Mesothelial cell of epicardium (in vitro differentiated cells): ENCODE data around the gene CLDN5. TPM values are rescaled to one million over a fixed set of nuclear protein-coding genes. Genes with fewer than 3 reads are reported as not detected.
"Not testable (repeated sequence)": the region's sequence is repeated elsewhere in the genome, so short reads cannot be mapped to it uniquely, and the experiment has no call there.

Experiments
- DNase-seq, 2 experiments: peaks; one replicate each; pipeline ENCODE4 v3.0.0; 2021; ENCODE audit warnings: low spot score in 2 of 2; ENCODE audit not compliant: unreplicated experiment in 2 of 2
- H3K27ac Mint-ChIP-seq: 2 replicates; pipeline ENCODE4 v1.8.0; 2021; ENCODE audit warnings: mixed read lengths
- H3K27me3 Mint-ChIP-seq: 2 replicates; pipeline ENCODE4 v1.8.0; 2021; ENCODE audit warnings: low read depth, mixed read lengths
- H3K36me3 Mint-ChIP-seq: 2 replicates; pipeline ENCODE4 v1.8.0; 2021; ENCODE audit warnings: mixed read lengths
- H3K4me1 Mint-ChIP-seq: 2 replicates; pipeline ENCODE4 v1.8.0; 2021; ENCODE audit warnings: mixed read lengths
- H3K4me3 Mint-ChIP-seq: 2 replicates; pipeline ENCODE4 v1.8.0; 2021; ENCODE audit warnings: mild to moderate bottlenecking, moderate library complexity, mixed read lengths
- H3K9me3 Mint-ChIP-seq: 2 replicates; pipeline ENCODE4 v1.8.0; 2021; ENCODE audit warnings: mixed read lengths
- total RNA-seq: library from RNA; stranded (reverse); gene quantifications from 3 replicates; pipeline ENCODE4 v1.2.1, GENCODE V29; 2021
- TF ChIP-seq, protein P1 (sequence below): fragments of 200-600 bp; sonication (generic); IDR thresholded peaks from one replicate; pipeline ENCODE4 v1.5.0; 2021; ENCODE audit warnings: antibody characterized with exemption; ENCODE audit not compliant: unreplicated experiment

Gene CLDN5
- total RNA-seq, 1 donor from 2014 or later = not detected

DNA sequence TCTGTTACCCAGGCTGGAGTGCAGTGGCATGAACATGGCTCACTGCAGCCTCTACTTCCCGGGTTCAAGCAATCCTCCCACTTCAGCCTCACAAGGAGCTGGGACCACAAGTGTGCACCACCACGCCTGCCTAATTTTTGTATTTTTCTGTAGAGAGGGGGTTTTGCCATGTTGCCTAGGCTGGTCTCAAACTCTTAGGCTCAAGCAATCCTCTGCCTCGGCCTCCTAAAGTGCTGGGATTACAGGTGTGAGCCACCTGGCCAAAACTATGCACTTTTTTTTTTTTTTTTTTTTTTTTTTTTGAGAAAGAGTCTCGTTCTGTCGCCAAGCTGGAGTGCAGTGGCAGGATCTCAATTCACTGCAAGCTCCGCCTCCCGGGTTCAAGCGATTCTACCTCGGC is 12.4 kb upstream of the CLDN5 start:
- TF ChIP-seq, protein P1, sequence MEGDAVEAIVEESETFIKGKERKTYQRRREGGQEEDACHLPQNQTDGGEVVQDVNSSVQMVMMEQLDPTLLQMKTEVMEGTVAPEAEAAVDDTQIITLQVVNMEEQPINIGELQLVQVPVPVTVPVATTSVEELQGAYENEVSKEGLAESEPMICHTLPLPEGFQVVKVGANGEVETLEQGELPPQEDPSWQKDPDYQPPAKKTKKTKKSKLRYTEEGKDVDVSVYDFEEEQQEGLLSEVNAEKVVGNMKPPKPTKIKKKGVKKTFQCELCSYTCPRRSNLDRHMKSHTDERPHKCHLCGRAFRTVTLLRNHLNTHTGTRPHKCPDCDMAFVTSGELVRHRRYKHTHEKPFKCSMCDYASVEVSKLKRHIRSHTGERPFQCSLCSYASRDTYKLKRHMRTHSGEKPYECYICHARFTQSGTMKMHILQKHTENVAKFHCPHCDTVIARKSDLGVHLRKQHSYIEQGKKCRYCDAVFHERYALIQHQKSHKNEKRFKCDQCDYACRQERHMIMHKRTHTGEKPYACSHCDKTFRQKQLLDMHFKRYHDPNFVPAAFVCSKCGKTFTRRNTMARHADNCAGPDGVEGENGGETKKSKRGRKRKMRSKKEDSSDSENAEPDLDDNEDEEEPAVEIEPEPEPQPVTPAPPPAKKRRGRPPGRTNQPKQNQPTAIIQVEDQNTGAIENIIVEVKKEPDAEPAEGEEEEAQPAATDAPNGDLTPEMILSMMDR = no peak
- H3K36me3 Mint-ChIP-seq = no peaks in the 10 kb centered on the region
- H3K9me3 Mint-ChIP-seq = no peaks in the 10 kb centered on the region
- DNase-seq = no peak
- H3K4me1 Mint-ChIP-seq = no peaks in the 10 kb centered on the region
- peaks cover 26% of the 10 kb centered on the region for H3K27me3 Mint-ChIP-seq
- no peak overlapping the region for H3K4me3 Mint-ChIP-seq
- no peak overlapping the region for H3K27ac Mint-ChIP-seq

DNA sequence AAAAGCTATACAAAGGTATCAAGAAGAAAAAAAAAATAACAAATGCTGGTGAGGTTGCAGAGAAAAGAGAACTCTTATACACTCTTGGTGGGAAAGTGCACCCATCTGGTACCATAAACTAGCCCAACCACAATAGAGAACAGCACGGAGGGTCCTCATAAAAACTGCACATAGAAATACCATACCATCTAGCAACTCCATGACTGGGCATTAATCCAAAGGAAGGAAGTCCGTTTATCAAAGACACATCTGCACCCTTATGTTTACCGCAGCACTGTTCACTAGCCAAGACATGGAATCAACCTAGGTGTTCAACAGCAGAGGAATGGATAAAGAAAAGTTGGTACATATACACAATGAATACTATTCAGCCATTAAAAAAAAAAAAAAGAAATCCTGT is 10.8 kb upstream of the CLDN5 start:
- no peak for DNase-seq
- TF ChIP-seq, protein P1 = no peak
- H3K4me1 Mint-ChIP-seq = no peaks in the 10 kb centered on the region
- no peak overlapping the region for H3K27ac Mint-ChIP-seq
- H3K36me3 Mint-ChIP-seq = no peaks in the 10 kb centered on the region
- no peaks in the 10 kb centered on the region for H3K9me3 Mint-ChIP-seq
- peaks cover 36% of the 10 kb centered on the region for H3K27me3 Mint-ChIP-seq
- no peak overlapping the region for H3K4me3 Mint-ChIP-seq

DNA sequence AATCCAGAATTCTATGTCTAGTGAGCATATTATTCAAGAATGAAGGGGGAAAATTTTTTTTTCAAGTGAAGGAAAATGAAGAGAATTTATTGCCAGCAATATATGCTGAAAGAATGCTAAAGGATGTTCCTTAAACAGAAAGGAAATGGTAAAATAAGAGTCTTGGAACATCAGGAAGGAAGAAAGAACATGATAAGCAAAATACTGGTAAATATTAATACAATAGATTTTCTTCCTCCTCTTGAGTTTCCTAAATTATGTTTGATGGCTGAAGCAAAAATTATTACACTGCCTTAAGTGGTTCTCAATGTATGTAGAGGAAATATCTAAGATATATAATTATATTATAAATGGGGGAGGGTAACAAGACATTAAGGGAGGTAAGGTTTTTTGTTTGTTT is 9.6 kb upstream of the CLDN5 start:
- H3K27ac Mint-ChIP-seq = no peak overlapping the region
- peaks cover 32% of the 10 kb centered on the region for H3K27me3 Mint-ChIP-seq
- no peaks in the 10 kb centered on the region for H3K9me3 Mint-ChIP-seq
- H3K36me3 Mint-ChIP-seq = no peaks in the 10 kb centered on the region
- no peak for DNase-seq
- H3K4me3 Mint-ChIP-seq = no peak overlapping the region
- no peaks in the 10 kb centered on the region for H3K4me1 Mint-ChIP-seq
- TF ChIP-seq, protein P1 = no peak

DNA sequence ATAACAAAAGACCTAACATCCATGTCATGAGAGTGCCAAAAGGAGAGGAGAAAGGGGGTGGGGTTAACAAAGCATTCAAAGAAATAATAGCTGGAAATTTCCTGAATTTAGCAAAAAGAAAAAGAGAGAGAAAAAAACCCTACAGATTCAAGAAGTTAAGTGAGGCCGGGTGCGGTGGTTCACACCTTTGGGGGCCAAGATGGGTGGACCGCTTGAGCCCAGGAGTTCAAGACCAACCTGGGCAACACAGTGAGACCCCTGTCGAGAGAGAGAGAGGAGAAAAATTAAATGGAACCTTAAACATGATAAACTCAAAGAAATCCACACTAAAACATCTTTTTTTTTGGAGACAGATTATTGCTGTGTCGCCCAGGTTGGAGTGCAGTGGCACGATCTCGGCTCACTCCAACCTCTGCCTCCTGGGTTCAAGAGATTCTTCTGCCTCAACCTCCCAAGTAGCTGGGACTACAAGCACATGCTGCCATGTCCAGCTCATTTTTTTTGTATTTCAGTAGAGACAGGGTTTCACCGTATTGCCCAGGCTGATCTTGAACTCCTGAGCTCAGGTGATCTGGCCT is 8.9 kb upstream of the CLDN5 start:
- no peaks in the 10 kb centered on the region for H3K36me3 Mint-ChIP-seq
- H3K4me3 Mint-ChIP-seq = no peak overlapping the region
- peaks cover 28% of the 10 kb centered on the region for H3K27me3 Mint-ChIP-seq
- no peak for DNase-seq
- no peaks in the 10 kb centered on the region for H3K9me3 Mint-ChIP-seq
- no peak overlapping the region for H3K27ac Mint-ChIP-seq
- TF ChIP-seq, protein P1 = no peak
- H3K4me1 Mint-ChIP-seq = no peaks in the 10 kb centered on the region

DNA sequence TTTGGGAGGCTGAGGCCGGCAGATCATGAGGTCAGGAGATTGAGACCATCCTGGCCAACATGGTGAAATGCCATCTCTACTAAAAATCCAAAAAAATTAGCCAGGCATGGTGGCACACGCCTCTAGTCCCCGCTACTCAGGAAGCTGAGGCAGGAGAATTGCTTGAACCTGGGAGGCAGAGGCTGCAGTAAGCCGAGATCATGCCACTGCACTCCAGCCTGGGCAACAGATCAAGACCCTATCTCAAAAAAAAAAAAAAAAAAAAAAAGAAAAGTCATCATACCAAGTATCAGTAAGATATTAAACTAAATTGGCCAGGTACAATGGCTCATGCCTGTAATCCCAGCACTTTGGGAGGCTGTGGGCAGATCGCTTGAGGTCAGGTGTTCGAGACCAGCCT is 7.1 kb upstream of the CLDN5 start:
- not testable (repeated sequence) for H3K4me1 Mint-ChIP-seq, H3K9me3 Mint-ChIP-seq, DNase-seq, H3K36me3 Mint-ChIP-seq, H3K27ac Mint-ChIP-seq, H3K4me3 Mint-ChIP-seq
- H3K27me3 Mint-ChIP-seq = peaks cover 36% of the 10 kb centered on the region

DNA sequence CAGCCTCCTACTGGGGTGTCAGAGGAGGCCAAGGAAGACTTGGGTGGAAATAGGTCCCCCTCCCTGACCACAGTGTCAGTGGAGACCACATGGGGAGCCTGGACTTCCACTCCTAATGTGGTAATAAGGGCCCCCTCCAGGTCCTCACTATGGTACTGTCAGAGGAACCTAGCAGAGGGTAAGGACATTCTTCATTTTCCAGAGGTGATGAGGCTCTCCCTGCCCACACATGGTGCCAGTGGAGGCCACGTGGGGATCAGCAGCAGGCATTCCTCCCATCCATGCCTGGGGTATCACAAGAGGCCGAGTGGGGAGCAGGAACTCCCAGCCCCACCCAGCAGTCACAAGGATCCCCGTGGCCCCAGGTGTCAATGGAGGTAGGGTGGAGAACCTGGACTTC is 6.5 kb upstream of the CLDN5 start:
- DNase-seq = no peak
- Mint-ChIP-seq H3K27me3 (peaks cover 42% of the 10 kb centered on the region), H3K4me1 (no peaks in the 10 kb centered on the region), H3K36me3 (no peaks in the 10 kb centered on the region), H3K4me3 (no peak overlapping the region), H3K27ac (no peak overlapping the region), H3K9me3 (no peaks in the 10 kb centered on the region)
- TF ChIP-seq, protein P1 = no peak
